Measurements from ENCODE around the gene RBMS1.

GRCh38 chr2:160224507-160224906 lies 269.1 kb downstream of the RBMS1 start:
- TF ChIP-seq CTCF (IDR thresholded peaks at IDR 0.05) (no peak), POLR2A (IDR thresholded peaks at IDR 0.05) (no peak)
